Calu3 (cell line): ENCODE data around the gene NSUN5. TPM values are rescaled to one million over a fixed set of nuclear protein-coding genes. Genes with fewer than 3 reads are reported as not detected.
"Not testable (repeated sequence)": the region's sequence is repeated elsewhere in the genome, so short reads cannot be mapped to it uniquely, and the experiment has no call there.

Experiments
- BruUV-seq: library from RNA; stranded (reverse); fragments of 400-500 nt; replicated peaks from 2 replicates; lab custom pipeline; 2021; lab: Mats Ljungman, UMichigan
- CTCF ChIA-PET: fragments of 300-600 bp; sonication (Branson Sonifier 250); formaldehyde crosslinking; loops from one replicate; lab custom pipeline; 2022; ENCODE audit warnings: antibody characterized with exemption; lab: Charles Lee
- DNase-seq: peaks from one replicate; pipeline ENCODE4 v3.0.0; 2022
- H3K27ac Mint-ChIP-seq: one replicate; pipeline ENCODE4 v1.8.0; 2022; ENCODE audit warnings: mixed read lengths; ENCODE audit not compliant: unreplicated experiment
- H3K27me3 Mint-ChIP-seq: one replicate; pipeline ENCODE4 v1.8.0; 2022; ENCODE audit warnings: mixed read lengths; ENCODE audit not compliant: unreplicated experiment
- H3K36me3 Mint-ChIP-seq: one replicate; pipeline ENCODE4 v1.8.0; 2022; ENCODE audit warnings: mild to moderate bottlenecking, moderate library complexity, mixed read lengths; ENCODE audit not compliant: insufficient read depth, unreplicated experiment
- H3K4me1 Mint-ChIP-seq: one replicate; pipeline ENCODE4 v1.8.0; 2022; ENCODE audit warnings: mild to moderate bottlenecking, low read depth, mixed read lengths; ENCODE audit not compliant: unreplicated experiment
- H3K4me3 Mint-ChIP-seq: one replicate; pipeline ENCODE4 v1.8.0; 2022; ENCODE audit warnings: mild to moderate bottlenecking, low read depth, moderate library complexity, mixed read lengths; ENCODE audit not compliant: unreplicated experiment
- H3K9me3 Mint-ChIP-seq: one replicate; pipeline ENCODE4 v1.8.0; 2022; ENCODE audit warnings: low read depth, mixed read lengths; ENCODE audit not compliant: unreplicated experiment
- CTCF ChIP-seq: fragments of 200-600 bp; IDR thresholded peaks from one replicate; pipeline ENCODE4 v1.8.0; 2022; ENCODE audit warnings: antibody characterized with exemption; ENCODE audit not compliant: unreplicated experiment
- intact Hi-C: fragments of 100-400 bp; cut with micrococcal nuclease; formaldehyde crosslinking; loops from one replicate; pipeline ENCODE4 v1.10.0; 2022; ENCODE audit not compliant: unreplicated experiment
- total RNA-seq: library from RNA; stranded (reverse); gene quantifications from 2 replicates; pipeline ENCODE4 v1.2.3, GENCODE V29; 2022

Gene NSUN5
- total RNA-seq, 1 experiment from 2014 or later: 17.5 TPM

DNA sequence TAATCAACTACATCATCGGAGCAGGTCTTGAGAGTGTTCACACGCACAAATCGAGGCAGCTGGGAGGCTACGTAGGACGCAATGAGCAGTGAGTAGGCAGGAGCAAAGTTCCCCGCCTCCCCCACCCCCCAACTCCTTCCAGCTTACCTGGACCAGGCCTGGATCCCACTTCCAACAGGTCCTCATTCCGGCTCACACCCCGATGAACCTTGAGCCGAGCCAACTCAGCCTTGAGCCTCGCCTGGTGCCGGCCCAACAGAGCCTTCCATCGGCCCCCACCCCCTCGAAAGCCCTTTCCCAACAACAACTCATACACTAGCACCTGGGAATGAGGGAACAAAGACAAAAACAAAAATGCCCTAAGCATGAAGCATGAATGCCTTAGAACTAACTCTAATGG, 1.2 kb downstream of the NSUN5 start:
- intact Hi-C loops: no loop called here
- peaks cover 10% of the 10 kb centered on the region for H3K4me1 Mint-ChIP-seq
- peak overlapping the region; percentile 74 for H3K4me3 Mint-ChIP-seq
- no peaks in the 10 kb centered on the region for H3K27me3 Mint-ChIP-seq
- no peak for DNase-seq
- CTCF ChIA-PET: no interaction called here
- H3K9me3 Mint-ChIP-seq: no peaks in the 10 kb centered on the region
- BruUV-seq: no TSS peak
- H3K36me3 Mint-ChIP-seq: peaks cover 18% of the 10 kb centered on the region
- H3K27ac Mint-ChIP-seq: no peak overlapping the region
- TF ChIP-seq CTCF: no peak

DNA sequence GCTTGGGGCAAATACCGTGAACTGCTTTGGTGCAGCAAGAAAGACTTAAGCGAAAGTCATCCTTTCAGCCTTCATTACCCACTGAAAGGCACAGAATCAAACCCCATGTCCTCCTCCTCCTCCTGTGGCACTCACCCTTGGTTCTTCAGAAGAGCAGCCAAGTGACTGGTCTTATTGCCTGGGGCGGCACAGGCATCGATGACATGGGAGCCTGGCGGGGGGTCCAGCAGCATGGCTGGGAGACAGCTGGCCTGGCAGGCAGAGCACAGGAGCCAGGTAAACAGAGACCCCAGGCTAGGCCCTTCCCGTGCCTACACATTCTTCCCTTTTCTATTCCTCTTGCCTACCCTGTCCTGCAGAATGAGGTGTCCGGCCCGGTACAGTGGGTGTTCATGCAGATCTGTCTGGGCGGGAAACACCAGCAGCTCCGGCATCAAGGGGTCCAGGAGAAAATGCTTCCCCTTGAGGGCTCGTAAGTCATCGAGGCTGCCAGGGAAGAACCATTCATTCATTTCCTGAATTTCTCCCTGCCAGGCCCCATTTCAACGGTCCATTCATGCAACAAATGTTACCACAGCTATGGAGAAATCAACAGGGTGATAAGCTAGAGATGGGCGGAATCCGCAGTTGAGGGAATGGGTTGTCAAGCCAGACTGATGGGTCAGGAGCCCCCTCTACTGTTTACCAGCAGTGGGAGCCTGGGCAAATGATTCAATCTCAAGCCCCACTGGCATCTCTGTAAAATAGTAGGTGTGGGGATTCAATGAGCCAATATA, 3.8 kb downstream of the NSUN5 start:
- DNase-seq, intact Hi-C loops, BruUV-seq, H3K27me3 Mint-ChIP-seq, H3K9me3 Mint-ChIP-seq, CTCF ChIA-PET, H3K4me3 Mint-ChIP-seq, H3K27ac Mint-ChIP-seq: not testable (repeated sequence)
- peaks cover 18% of the 10 kb centered on the region for H3K36me3 Mint-ChIP-seq
- H3K4me1 Mint-ChIP-seq: peaks cover 10% of the 10 kb centered on the region

DNA sequence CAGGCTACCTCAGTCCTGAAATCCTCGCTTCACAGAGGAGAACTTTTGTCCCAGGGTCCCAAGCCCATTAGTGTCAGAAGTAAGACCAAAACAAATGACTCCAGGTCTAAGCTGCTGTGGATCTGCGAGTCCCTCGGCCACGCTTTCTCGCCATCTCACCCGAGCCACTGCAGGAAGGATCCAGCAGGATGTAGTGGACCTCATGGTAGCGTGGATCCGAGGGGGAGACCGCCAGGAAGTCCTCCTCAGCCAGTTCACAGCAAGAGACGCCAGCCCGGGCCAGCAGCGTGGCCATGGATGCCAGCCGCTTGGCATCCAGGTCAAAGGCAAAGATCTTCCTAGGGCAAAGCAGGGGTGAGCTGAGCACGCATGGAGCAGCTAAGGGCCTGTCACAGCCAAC, 4.6 kb downstream of the NSUN5 start:
- TF ChIP-seq CTCF: no peak
- CTCF ChIA-PET: no interaction called here
- H3K27me3 Mint-ChIP-seq: no peaks in the 10 kb centered on the region
- no peak for DNase-seq
- intact Hi-C loops: no loop called here
- H3K9me3 Mint-ChIP-seq: no peaks in the 10 kb centered on the region
- H3K4me1 Mint-ChIP-seq: peaks cover 10% of the 10 kb centered on the region
- no TSS peak for BruUV-seq
- no peak overlapping the region for H3K4me3 Mint-ChIP-seq
- H3K36me3 Mint-ChIP-seq: peaks cover 18% of the 10 kb centered on the region
- no peak overlapping the region for H3K27ac Mint-ChIP-seq

DNA sequence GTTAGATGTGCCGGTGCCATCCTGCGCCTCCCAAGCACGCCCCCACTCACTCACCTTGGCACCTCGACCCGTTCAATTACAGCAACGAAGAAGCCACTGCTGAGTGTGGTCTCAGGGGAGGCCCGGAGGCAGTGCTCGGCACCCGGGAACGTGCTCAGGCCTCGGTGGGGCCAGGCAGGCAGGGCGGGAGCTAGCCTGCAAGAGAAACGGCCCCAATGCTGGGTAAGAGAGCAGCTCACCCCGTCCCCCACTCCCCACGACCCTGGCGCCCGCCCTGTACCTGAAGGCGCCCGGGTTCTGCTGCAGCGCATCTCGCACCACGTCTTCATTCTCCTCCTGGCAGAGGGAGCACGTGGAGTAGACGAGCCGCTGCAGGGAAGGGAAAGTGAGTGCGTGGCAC, 5.1 kb downstream of the NSUN5 start:
- H3K27me3 Mint-ChIP-seq: no peaks in the 10 kb centered on the region
- peaks cover 15% of the 10 kb centered on the region for H3K36me3 Mint-ChIP-seq
- no peak for DNase-seq
- H3K9me3 Mint-ChIP-seq: no peaks in the 10 kb centered on the region
- H3K4me1 Mint-ChIP-seq: peaks cover 10% of the 10 kb centered on the region
- H3K27ac Mint-ChIP-seq: no peak overlapping the region
- TF ChIP-seq CTCF: no peak
- BruUV-seq: no TSS peak
- no peak overlapping the region for H3K4me3 Mint-ChIP-seq
- intact Hi-C loops: no loop called here
- CTCF ChIA-PET: interaction anchor here (0.6 kb wide), 1 partner anchor 79 kb away, joined by 6 read pairs; no protein-coding TSS in a partner anchor

- CTCF ChIA-PET: interaction anchor here (0.6 kb wide), 1 partner anchor 80 kb away, joined by 6 read pairs; no protein-coding TSS in a partner anchor
- DNase-seq, H3K27me3 Mint-ChIP-seq, H3K4me3 Mint-ChIP-seq, H3K36me3 Mint-ChIP-seq, H3K27ac Mint-ChIP-seq, BruUV-seq, intact Hi-C loops, H3K9me3 Mint-ChIP-seq: not testable (repeated sequence)
- H3K4me1 Mint-ChIP-seq: peaks cover 10% of the 10 kb centered on the region
These were observed 5.8 kb downstream of the NSUN5 start for GRCh38 chr7:73302846-73303245.

DNA sequence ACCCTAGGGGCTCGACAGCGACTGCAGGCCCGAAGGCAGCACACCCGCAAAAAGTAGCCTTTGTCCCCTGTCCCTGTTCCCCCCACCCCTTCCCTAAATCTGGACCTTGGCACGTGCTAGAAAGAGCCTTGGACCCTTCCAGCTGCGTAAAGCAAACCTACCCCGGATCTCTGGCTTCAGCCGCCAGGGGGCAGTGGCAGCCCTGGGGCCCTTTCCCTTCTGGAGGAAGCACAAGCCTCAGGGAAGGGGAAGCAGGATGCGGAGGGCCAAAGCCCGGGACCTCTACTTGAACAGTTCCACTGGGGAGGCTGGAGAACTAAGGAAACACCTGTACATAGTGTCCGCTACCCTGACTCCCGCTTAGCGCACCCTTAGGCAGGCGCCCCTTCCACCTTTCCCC, 7.5 kb downstream of the NSUN5 start:
- H3K4me3 Mint-ChIP-seq, intact Hi-C loops, DNase-seq, BruUV-seq, H3K4me1 Mint-ChIP-seq, H3K27ac Mint-ChIP-seq, H3K36me3 Mint-ChIP-seq, H3K27me3 Mint-ChIP-seq, H3K9me3 Mint-ChIP-seq, CTCF ChIA-PET: not testable (repeated sequence)

- H3K9me3 Mint-ChIP-seq, H3K27ac Mint-ChIP-seq, H3K4me1 Mint-ChIP-seq, intact Hi-C loops, CTCF ChIA-PET, H3K36me3 Mint-ChIP-seq, H3K27me3 Mint-ChIP-seq, BruUV-seq, DNase-seq, H3K4me3 Mint-ChIP-seq: not testable (repeated sequence)
These were observed 8.8 kb downstream of the NSUN5 start for GRCh38 chr7:73299812-73300211.

DNA sequence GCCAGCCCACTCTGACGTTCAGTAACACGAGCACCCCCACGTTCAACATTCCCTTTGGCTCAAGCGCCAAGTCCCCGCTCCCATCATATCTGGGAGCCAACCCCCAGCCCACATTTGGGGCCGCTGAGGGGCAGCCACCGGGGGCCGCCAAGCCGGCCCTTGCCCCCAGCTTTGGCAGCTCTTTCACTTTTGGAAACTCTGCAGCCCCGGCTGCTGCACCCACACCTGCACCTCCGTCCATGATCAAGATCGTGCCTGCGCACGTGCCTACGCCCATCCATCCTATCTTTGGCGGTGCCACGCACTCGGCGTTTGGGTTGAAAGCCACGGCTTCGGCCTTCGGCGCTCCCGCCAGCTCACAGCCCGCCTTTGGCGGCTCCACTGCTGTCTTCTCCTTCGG, 10.9 kb downstream of the NSUN5 start:
- BruUV-seq, intact Hi-C loops: not testable (repeated sequence)

More for the DNA sequence above, 10.9 kb downstream of the NSUN5 start:
- CTCF ChIA-PET, H3K4me1 Mint-ChIP-seq, DNase-seq, H3K27ac Mint-ChIP-seq, H3K36me3 Mint-ChIP-seq, H3K9me3 Mint-ChIP-seq, H3K4me3 Mint-ChIP-seq, H3K27me3 Mint-ChIP-seq: not testable (repeated sequence)
